ENCODE results near the gene IGFBP2.

Gene IGFBP2

GRCh38 chr2:216696751-216697560 is 63.7 kb downstream of the IGFBP2 start:
- Histone ChIP-seq H3K9ac (ENCODE audit: insufficient read length) (peak overlapping the region; percentile 28), H3K36me3 (ENCODE audit: insufficient read depth, low read length) (no peaks in the 10 kb centered on the region), H3K9me3 (ENCODE audit: low read depth, low read length) (no peaks in the 10 kb centered on the region), H3K4me3 (peak overlapping the region; percentile 65), H3K27ac (peak overlapping the region; percentile 92; the same call in 1 of the 2 replicates)
- no peak for TF ChIP-seq POLR2AphosphoS5 (IDR thresholded peaks at IDR 0.05; ENCODE audit: borderline replicate concordance, low read depth, low read length)
- DNase-seq (ENCODE audit: low read depth, low spot score) = no peak

DNA sequence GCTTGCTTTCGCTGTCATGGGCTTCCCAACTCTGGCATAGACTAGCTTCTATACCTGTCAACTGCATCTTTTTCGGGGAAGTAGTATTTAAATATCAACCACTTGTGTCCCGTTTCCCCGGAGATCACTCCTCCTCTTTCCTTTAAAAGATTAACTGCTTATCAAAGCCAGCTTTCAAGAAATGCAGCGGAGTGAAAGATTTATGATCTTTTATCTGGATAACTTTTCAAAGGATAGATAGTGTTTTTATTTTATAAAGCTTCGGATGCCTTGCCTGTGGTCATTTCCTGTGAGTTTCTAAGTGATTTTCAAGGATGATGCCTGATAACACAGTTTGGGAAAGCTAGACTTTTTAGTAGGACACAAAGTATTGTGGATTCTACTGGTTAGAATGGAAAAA is 65.1 kb downstream of the IGFBP2 start:
- Histone ChIP-seq H3K36me3 (ENCODE audit: insufficient read depth, low read length) (no peaks in the 10 kb centered on the region), H3K9ac (ENCODE audit: insufficient read length) (no peak overlapping the region), H3K9me3 (ENCODE audit: low read depth, low read length) (no peaks in the 10 kb centered on the region), H3K4me3 (no peak overlapping the region), H3K27ac (no peak overlapping the region)
- TF ChIP-seq EZH2 (IDR thresholded peaks at IDR 0.05) = no peak
- TF ChIP-seq FOXP2 (optimal IDR thresholded peaks at IDR 0.05; ENCODE audit: control extremely low read depth, extremely low read length, insufficient read depth) = no peak
- no peak for TF ChIP-seq POLR2AphosphoS5 (IDR thresholded peaks at IDR 0.05; ENCODE audit: borderline replicate concordance, low read depth, low read length)
- no peak for DNase-seq (ENCODE audit: low read depth, low spot score)

- DNase-seq (ENCODE audit: low read depth, low spot score) = no peak
- Histone ChIP-seq H3K4me3 (no peak overlapping the region), H3K9ac (ENCODE audit: insufficient read length) (no peak overlapping the region), H3K9me3 (ENCODE audit: low read depth, low read length) (no peaks in the 10 kb centered on the region), H3K27ac (no peak overlapping the region), H3K36me3 (ENCODE audit: insufficient read depth, low read length) (no peaks in the 10 kb centered on the region)
- no peak for TF ChIP-seq FOXP2 (optimal IDR thresholded peaks at IDR 0.05; ENCODE audit: control extremely low read depth, extremely low read length, insufficient read depth)
- TF ChIP-seq POLR2AphosphoS5 (IDR thresholded peaks at IDR 0.05; ENCODE audit: borderline replicate concordance, low read depth, low read length) = no peak
- TF ChIP-seq EZH2 (IDR thresholded peaks at IDR 0.05) = no peak
These were observed 65.7 kb downstream of the IGFBP2 start for GRCh38 chr2:216698895-216699294.

GRCh38 chr2:216700088-216700567 is 66.9 kb downstream of the IGFBP2 start:
- no peak for DNase-seq (ENCODE audit: low read depth, low spot score)
- no peak overlapping the region; the same call in 1 of the 2 replicates for H3K27ac ChIP-seq
- TF ChIP-seq POLR2AphosphoS5 (IDR thresholded peaks at IDR 0.05; ENCODE audit: borderline replicate concordance, low read depth, low read length) (no peak; the same call in 1 of the 2 replicates), FOXP2 (optimal IDR thresholded peaks at IDR 0.05; ENCODE audit: control extremely low read depth, extremely low read length, insufficient read depth) (no peak), EZH2 (IDR thresholded peaks at IDR 0.05) (no peak)
- no peaks in the 10 kb centered on the region for H3K36me3 ChIP-seq (ENCODE audit: insufficient read depth, low read length)
- H3K9me3 ChIP-seq (ENCODE audit: low read depth, low read length) = no peaks in the 10 kb centered on the region
- peak overlapping the region; percentile 39 for H3K4me3 ChIP-seq
- H3K9ac ChIP-seq (ENCODE audit: insufficient read length) = no peak overlapping the region

- H3K36me3 ChIP-seq (ENCODE audit: insufficient read depth, low read length) = no peaks in the 10 kb centered on the region
- no peak overlapping the region for H3K4me3 ChIP-seq
- no peaks in the 10 kb centered on the region for H3K9me3 ChIP-seq (ENCODE audit: low read depth, low read length)
- TF ChIP-seq FOXP2 (optimal IDR thresholded peaks at IDR 0.05; ENCODE audit: control extremely low read depth, extremely low read length, insufficient read depth) = no peak
- no peak for TF ChIP-seq POLR2AphosphoS5 (IDR thresholded peaks at IDR 0.05; ENCODE audit: borderline replicate concordance, low read depth, low read length)
- TF ChIP-seq EZH2 (IDR thresholded peaks at IDR 0.05) = no peak
- DNase-seq (ENCODE audit: low read depth, low spot score) = no peak
- H3K9ac ChIP-seq (ENCODE audit: insufficient read length) = no peak overlapping the region
- no peak overlapping the region for H3K27ac ChIP-seq
These were observed 67.6 kb downstream of the IGFBP2 start for GRCh38 chr2:216700781-216701180.

GRCh38 chr2:216701544-216701943 is 68.3 kb downstream of the IGFBP2 start:
- H3K4me3 ChIP-seq = no peak overlapping the region
- H3K9ac ChIP-seq (ENCODE audit: insufficient read length) = no peak overlapping the region
- H3K9me3 ChIP-seq (ENCODE audit: low read depth, low read length) = no peaks in the 10 kb centered on the region
- TF ChIP-seq POLR2AphosphoS5 (IDR thresholded peaks at IDR 0.05; ENCODE audit: borderline replicate concordance, low read depth, low read length) (no peak), FOXP2 (optimal IDR thresholded peaks at IDR 0.05; ENCODE audit: control extremely low read depth, extremely low read length, insufficient read depth) (no peak), EZH2 (IDR thresholded peaks at IDR 0.05) (no peak)
- no peak for DNase-seq (ENCODE audit: low read depth, low spot score)
- H3K36me3 ChIP-seq (ENCODE audit: insufficient read depth, low read length) = no peaks in the 10 kb centered on the region
- H3K27ac ChIP-seq = no peak overlapping the region

DNA sequence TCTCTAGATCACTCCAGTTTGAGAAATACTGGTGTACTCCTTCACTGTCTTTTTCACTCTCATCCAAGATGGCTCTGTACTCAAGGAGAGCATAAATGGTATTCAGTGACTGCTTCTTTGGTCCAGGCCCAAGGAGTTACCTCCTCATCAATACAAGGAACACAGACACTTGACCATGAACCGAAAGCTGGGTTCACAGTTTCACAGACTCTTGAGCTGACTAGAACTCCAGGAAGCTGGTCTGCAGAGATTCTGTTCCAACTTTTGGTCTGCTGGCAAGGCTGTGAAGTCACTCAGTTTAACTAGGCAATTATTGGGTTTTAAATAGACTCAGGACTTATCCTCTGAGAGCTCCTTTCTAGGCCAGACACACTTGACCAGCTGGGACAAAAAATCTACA is 69.5 kb downstream of the IGFBP2 start:
- no peaks in the 10 kb centered on the region for H3K36me3 ChIP-seq (ENCODE audit: insufficient read depth, low read length)
- no peaks in the 10 kb centered on the region for H3K9me3 ChIP-seq (ENCODE audit: low read depth, low read length)
- H3K4me3 ChIP-seq = no peak overlapping the region
- no peak overlapping the region for H3K9ac ChIP-seq (ENCODE audit: insufficient read length)
- no peak overlapping the region for H3K27ac ChIP-seq
- DNase-seq (ENCODE audit: low read depth, low spot score) = no peak
- no peak for TF ChIP-seq POLR2AphosphoS5 (IDR thresholded peaks at IDR 0.05; ENCODE audit: borderline replicate concordance, low read depth, low read length)
- TF ChIP-seq EZH2 (IDR thresholded peaks at IDR 0.05) = no peak
- no peak for TF ChIP-seq FOXP2 (optimal IDR thresholded peaks at IDR 0.05; ENCODE audit: control extremely low read depth, extremely low read length, insufficient read depth)

DNA sequence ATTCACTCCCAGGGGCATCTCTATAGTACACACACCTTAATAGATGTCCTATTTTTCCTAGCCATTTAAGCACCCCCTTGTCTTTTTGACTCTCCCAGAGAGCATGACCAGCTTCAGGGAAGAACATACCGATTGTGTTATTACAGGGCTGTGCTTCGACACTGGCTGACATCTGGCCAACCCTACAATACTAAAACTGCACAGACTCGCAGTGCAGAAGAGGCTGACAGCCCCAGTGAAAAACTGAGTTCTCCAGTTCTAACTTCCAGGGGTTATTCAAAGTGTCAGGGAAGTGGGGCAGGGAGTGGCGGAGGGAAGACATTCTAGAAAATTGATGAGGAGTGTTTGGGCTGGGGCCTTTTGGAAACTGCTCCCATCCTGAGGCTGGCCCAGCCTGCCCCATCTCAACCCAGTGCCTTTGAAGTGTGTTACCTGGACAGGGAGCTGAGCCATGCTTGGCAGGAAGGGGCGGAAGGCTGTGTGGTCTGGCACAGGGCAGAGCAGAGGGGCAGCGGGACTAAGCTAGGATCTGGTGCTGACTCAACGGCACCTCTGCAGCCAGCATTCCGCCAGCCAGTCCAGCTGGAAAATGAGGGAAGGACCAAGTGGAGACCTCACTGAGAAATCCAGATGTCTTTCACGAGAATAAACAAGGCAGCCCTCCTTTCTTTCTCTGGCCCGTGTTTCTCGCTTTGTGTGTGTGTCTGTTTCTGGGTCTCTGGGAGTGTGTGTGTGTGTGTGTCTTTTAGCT is 77.5 kb downstream of the IGFBP2 start:
- Histone ChIP-seq H3K9me3 (ENCODE audit: low read depth, low read length) (no peaks in the 10 kb centered on the region), H3K36me3 (ENCODE audit: insufficient read depth, low read length) (no peaks in the 10 kb centered on the region), H3K4me3 (no peak overlapping the region), H3K9ac (ENCODE audit: insufficient read length) (no peak overlapping the region), H3K27ac (no peak overlapping the region)
- no peak for DNase-seq (ENCODE audit: low read depth, low spot score)
- no peak for TF ChIP-seq EZH2 (IDR thresholded peaks at IDR 0.05)
- no peak for TF ChIP-seq POLR2AphosphoS5 (IDR thresholded peaks at IDR 0.05; ENCODE audit: borderline replicate concordance, low read depth, low read length)
- TF ChIP-seq FOXP2 (optimal IDR thresholded peaks at IDR 0.05; ENCODE audit: control extremely low read depth, extremely low read length, insufficient read depth) = no peak

Data from SK-N-MC (cell line).